K562 (cell line): ENCODE measurements around the gene TAX1BP1. TPM values are rescaled to one million over a fixed set of nuclear protein-coding genes. Genes with fewer than 3 reads are reported as not detected.
A peak's percentile ranks its signal among the peaks of the same experiment; 100 is the strongest.

Source experiments
- MYC ChIP-seq, 2 experiments: fragments of 250-450 bp in 1 of 2; sonication (Bioruptor Pico) in 1 of 2; IDR thresholded peaks; 2 replicates each; pipeline versions ENCODE4 v1.5.1 to v1.6.1; 2012 to 2021; ENCODE audit warnings: low read depth in 2 of 2, borderline replicate concordance in 1 of 2, improper control_type of control experiment in 1 of 2, low read length in 1 of 2, mild to moderate bottlenecking in 1 of 2, moderate library complexity in 1 of 2
- ZNF184 ChIP-seq: sonication (generic); formaldehyde crosslinking; IDR thresholded peaks from 2 replicates; pipeline ENCODE4 v1.5.0; 2020; ENCODE audit warnings: missing genetic modification reagents
- polyA plus RNA-seq, 8 experiments: library from polyadenylated mRNA; depleted of rRNA in 4 of 8; stranded (reverse) in 5 of 8; unstranded in 3 of 8; fragments of >200 nt; fragmentation: Nextera tagmentation in 2 of 8; fragmentation: Illumina TruSeq in 1 of 8; extraction: Ambion mirVana in 2 of 8; extraction: Trizol in 1 of 8; gene quantifications; 2 replicates each; pipeline versions ENCODE4 v1.2.1 to v1.2.3, GENCODE V29; 2011 to 2014; ENCODE audit warnings: inconsistent platforms in 1 of 8, missing spikeins in 1 of 8
- total RNA-seq, 7 experiments: library from RNA; depleted of rRNA in 6 of 7; stranded (reverse); fragments of >200 nt in 6 of 7; fragmentation: Illumina TruSeq in 2 of 7; extraction: Trizol in 2 of 7; gene quantifications; 2 replicates each; pipeline versions ENCODE4 v1.2.1 to v1.2.3, GENCODE V29; 2011 to 2021; ENCODE audit warnings: low replicate concordance in 1 of 7
- TF ChIP-seq, protein P1 (sequence below), 2 experiments: fragments of 450-650 bp; formaldehyde crosslinking in 1 of 2; IDR thresholded peaks; 2 replicates each; pipeline versions ENCODE4 v1.4.0 to v1.6.1; 2014 to 2020; ENCODE audit warnings: mild to moderate bottlenecking in 2 of 2, borderline replicate concordance in 1 of 2, low read depth in 1 of 2

The TAX1BP1 gene
- total and polyA plus RNA-seq, 9 of the 15 experiments (the other 6 are each of a cell fraction or from before 2014, with no cell fraction given) = 49.0 to 119 (median 75.9) TPM

DNA sequence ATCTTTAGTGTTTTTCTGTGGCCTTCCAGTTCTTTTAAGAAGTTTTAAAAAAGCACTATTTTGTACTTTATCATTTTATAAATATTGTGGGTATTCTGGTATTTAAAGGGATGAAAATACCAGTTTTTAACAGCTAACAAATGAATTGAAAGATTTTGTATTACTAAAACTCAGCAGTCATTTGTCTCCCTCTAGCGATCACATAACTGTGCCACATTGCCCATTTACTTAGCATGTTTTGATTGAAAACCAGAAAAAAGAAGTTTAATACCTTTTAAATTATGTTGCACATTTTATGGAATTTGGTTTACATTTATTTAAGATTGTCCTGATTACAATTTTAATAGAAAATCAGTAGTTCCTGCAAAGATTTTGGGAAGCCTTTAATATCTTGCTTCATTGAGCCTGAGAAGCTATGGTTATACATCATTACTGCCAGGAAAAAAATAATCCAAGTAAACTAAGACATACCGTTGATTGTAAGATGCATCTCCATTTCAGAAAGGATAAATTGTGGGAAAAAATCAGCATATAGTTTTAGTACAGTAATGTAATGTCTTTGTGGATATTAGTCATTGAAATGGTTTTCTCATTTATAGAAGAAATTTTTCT is 34.9 kb downstream of the TAX1BP1 start (continued):
- TF ChIP-seq, protein P1, sequence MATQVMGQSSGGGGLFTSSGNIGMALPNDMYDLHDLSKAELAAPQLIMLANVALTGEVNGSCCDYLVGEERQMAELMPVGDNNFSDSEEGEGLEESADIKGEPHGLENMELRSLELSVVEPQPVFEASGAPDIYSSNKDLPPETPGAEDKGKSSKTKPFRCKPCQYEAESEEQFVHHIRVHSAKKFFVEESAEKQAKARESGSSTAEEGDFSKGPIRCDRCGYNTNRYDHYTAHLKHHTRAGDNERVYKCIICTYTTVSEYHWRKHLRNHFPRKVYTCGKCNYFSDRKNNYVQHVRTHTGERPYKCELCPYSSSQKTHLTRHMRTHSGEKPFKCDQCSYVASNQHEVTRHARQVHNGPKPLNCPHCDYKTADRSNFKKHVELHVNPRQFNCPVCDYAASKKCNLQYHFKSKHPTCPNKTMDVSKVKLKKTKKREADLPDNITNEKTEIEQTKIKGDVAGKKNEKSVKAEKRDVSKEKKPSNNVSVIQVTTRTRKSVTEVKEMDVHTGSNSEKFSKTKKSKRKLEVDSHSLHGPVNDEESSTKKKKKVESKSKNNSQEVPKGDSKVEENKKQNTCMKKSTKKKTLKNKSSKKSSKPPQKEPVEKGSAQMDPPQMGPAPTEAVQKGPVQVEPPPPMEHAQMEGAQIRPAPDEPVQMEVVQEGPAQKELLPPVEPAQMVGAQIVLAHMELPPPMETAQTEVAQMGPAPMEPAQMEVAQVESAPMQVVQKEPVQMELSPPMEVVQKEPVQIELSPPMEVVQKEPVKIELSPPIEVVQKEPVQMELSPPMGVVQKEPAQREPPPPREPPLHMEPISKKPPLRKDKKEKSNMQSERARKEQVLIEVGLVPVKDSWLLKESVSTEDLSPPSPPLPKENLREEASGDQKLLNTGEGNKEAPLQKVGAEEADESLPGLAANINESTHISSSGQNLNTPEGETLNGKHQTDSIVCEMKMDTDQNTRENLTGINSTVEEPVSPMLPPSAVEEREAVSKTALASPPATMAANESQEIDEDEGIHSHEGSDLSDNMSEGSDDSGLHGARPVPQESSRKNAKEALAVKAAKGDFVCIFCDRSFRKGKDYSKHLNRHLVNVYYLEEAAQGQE (IDR thresholded peaks at IDR 0.05; ENCODE audit: borderline replicate concordance) = peak; percentile 51; the same call in 1 of the 2 replicates
- TF ChIP-seq, protein P1 (CRISPR knock-in tag; IDR thresholded peaks at IDR 0.05; ENCODE audit: low read depth) = no peak
- TF ChIP-seq MYC (IDR thresholded peaks at IDR 0.05; ENCODE audit: low read depth, low read length) (no peak), MYC (CRISPR knock-in tag; IDR thresholded peaks at IDR 0.05; ENCODE audit: borderline replicate concordance, low read depth) (no peak), ZNF184 (CRISPR knock-in tag) (no peak)
